Iris pigment epithelial cell (primary cell): ENCODE measurements around the gene PGBD5.

ENCODE experiments used
- DNase-seq: peaks from one replicate; pipeline ENCODE4 v3.0.0-alpha.2; 2011; ENCODE audit warnings: low read depth

Gene PGBD5

DNA sequence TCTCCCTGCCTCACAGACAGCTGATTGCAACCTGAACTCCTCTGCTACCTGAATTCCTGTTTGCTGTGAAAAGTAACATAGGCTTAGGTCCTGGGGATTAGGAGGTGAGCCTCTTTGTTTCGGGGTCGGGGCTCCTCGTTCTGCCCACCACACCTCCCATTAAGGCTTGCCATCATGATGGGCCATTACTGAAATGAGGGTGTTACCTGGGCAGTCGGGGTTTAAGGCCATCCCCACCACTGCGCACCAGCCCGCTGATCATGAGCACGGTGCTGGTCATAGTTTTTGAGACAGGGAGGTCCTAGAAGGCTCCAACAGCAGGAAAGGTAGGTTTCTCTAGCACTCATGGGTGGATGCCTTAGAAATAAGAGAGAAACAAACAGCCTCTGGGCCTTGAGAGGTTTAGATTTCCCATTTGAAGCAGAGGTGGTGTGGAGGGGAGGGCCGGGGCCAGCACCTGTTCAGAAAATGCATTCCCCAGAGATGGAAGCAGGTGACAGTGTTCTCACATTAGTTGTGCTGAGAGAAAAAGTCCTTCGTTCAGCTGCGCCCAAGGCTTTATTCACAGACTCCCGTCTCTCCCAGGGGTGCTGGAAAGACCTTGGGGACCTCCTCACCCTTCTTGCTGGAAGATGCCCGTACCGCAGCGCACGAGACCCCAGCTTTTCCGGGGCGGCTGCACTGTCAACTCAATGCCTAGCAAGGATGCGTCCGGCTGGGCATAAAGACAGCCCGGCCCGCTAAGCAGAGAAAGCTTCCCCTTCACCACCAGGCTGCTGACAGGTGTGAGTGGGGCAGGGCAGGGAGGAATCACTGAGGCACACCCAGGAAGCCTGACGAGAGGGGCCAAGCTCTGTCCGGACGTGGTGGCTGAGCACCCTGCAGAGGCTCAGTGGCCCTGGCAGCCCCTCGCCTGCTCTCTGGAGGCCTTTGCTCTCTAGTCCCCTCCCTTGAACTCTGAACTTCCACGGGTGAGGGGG lies 125.5 kb downstream of the PGBD5 start:
- no peak for DNase-seq

DNA sequence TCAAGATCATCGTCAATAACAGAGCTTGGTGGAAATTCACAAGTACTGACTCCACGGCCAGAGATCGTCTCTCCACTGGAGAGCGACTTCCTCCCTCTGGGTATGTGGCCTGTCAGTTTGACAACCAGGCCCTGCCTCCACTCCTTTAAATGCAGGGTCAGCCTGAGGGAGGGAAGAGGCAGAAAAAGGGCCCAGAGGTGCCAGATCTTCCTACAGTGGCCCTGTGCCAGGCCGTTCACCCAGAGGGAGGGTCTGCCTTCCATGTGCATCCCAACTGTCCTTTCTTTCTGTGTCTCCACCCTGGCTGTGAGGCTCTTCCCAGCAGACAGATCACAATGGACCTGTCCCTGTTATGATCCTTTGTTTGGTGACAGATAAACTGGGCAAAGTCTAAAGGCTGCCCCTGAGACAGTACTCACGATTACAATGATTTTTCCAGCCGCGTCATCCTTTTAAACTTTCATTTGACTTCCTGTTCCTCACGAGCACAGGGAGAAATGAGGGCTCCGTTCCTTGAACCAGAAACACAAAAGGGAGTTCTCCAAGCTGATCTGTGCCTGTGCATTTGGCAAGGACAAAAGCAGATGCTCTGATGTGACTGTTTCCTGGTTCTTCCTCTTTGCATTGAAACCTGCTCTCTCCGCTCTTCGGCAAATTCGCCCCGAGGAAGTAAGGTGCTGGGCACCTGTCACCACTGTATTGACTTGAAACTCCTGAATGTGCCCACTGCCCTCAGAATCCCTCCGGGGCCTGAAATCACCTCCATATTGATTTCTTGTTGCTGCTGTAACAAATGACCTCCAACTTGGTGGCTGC lies 126.7 kb downstream of the PGBD5 start:
- DNase-seq, result no peak

DNA sequence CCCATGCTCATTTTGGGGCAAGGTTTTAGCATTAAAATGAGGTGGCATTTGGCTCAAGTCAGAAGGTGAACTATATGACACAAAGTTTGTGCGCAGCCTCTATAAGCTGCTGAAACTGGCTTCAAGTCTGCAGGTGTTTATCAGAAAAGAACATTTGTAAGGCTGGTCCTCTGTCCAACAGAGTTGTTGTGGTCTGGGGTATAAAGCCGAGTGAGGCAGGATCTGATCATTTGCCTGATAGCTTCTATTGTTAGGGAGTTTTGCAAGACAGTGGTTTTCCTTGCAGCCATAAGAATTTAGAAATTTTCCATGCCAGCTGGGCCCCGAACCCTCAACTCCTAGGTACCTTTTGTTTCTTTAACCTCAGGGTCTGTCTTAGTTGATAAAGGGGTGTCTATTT lies 130.8 kb downstream of the PGBD5 start:
- no peak for DNase-seq

DNA sequence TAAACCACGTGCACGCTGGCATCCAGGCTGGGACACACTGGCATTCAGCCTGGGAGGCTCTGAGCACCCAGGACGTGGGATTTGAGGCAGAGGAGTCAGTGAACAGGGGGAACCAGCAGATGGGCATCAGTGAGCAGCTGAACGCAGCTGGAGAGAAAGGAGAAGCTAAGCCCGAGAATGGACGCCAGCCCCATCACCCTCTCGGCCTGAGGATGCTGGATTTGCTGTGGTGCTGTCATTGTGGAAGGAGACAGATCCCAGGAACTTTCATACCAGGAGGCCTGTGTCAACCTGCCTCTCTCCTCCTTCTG lies 132.8 kb downstream of the PGBD5 start:
- DNase-seq, result no peak

DNA sequence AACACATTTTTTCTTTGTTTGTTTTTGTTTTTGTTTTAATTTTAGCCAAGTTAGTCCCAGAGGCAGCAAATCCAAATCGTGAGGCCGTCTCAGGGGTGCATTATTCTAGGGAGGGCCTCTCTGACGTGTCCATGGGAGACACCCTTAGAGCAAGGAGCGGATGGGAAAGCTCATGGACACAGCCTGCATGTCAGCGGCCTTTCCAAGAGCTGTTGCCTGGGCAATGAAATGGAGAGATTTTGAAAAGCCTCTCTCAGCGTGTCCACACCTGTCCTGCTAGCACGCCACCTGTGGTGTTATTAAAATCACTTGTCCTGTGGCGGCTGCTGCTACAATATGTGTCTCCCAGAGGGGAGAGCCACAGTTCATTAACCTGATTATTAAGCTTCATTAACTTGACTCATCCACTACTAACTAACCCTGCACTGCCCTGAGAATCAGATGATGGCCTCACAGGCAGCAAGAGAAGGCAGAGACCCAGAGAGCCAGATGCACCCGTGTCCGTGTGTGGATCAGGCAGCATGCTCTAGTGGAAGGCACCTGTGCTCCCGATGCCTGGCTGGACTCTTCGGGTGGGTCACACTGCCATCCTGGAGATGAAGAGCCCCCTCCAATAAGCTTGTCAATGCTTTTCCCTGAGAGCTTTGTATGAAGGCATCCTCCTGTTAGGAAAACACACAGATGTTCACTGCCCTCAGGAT lies 133.3 kb downstream of the PGBD5 start:
- DNase-seq, result no peak

DNA sequence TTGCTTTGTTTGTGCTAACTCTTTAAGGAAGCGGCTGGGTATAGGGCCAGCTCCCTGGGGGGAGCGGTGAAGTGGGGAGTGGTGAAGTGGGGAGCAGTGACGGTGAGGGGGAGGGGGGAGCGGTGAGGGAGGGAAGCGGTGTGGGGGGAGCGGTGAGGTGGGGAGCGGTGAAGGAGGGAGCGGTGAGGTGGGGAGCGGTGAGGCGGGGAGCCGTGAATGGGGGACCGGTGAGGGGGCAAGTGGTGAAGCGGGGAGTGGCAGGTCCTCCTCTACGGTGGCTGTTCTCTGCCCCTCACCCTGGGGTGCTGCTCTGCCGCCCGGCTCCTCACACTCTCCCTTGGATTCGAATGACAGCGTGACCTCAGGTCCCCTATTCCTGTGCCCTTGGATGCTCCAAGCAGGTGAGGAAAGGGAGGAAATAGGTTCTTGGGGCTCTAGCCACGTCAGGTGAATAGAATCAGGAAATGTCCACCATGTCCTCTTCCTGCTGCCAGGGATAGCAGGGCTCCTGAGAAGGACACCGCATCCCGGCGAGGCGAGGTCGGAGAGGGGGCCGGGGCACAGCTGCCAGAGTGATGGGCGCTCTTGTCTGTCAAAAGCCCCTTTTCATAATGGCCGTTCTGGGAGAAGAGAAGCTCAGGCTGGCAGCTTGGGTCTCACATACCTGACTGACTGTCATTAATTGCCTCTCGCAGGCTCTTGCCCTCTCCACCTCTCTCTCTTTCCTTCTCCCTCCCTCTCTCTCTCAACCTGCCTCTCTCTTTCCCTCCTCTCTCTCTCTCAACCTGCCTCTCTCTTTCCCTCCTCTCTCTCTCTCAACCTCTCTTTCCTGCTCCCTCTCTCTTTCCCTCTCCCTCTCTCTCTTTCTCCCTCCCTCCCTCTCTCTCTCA lies 134.2 kb downstream of the PGBD5 start:
- no peak for DNase-seq

DNA sequence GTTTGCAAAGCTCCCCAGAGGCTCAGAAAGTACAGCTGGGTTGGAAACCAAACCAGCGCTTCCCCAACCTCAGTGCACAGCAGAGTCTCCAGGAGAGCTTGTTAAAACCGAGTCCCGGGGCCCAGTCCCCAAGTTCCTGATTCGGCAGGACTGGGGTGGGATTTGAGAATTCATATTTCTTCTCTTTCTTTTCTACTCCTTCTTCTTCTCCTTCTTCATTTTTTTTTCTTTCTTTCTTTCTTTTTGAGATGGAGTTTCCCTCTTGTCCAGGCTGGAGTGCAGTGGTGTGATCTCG lies 136.8 kb downstream of the PGBD5 start:
- DNase-seq, result no peak

DNA sequence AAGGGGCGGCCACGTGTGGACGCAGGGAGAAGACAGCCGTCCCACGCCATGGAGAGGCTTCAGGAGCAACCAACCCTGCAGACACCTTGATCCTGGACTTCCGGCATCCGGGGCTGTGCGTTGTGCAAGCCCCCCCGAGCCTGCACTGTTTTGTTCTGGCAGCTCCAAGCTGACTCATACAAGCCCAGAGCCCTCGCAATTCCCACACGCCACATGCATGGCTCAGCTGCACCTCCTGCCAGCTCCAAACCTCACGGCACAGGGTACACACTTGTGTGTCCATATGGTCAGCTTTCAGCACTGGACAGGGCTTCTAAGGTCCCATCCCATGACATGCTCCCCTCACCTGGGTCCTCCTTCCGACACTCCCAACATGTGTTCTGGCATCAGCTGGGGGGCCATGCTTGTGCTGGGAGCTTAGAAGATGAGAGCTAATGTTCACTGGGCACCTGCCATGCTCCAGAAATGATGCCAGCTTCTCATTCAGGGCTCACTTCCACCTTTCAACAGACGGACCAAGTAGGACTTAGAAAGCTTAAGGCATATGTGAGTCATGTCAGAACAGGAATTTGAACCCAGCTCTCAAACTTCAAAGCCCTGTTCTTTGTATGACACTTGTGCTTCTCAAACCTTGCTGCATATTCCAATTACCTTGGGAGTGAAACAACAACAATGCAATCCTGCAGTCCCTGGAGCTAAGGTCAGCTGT lies 137.3 kb downstream of the PGBD5 start:
- peak; percentile 29 for DNase-seq

DNA sequence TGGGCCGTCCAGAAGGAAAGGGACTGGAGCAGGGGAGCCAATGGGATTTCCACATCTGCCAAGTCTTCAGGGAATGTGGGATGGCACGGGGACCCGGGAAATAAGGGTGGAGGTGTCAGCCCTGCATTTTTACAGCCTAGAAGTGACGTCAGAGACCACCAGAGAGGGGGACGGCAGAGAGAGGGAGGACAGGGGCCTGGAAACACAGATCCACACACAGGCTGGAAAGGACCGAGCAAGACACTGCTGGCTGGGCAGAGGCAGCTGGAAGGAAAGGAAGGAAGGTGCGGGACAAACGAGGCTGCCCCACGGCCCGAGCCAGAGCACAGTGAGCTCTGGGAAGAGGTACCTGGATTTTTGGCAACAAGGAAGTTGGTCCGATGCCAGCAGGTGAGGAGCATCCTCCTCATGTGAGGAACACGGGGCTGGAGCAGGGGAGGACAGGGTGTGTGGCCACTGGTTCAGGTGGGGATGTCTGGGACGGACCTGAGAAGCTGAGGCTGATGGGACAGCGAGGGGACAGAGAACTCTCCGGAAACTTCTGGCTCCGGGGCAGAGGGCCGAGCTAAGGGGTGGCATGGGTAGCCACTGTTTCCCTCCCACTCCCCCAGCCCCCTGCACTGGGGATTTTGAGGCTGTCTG lies 138.3 kb downstream of the PGBD5 start:
- no peak for DNase-seq

DNA sequence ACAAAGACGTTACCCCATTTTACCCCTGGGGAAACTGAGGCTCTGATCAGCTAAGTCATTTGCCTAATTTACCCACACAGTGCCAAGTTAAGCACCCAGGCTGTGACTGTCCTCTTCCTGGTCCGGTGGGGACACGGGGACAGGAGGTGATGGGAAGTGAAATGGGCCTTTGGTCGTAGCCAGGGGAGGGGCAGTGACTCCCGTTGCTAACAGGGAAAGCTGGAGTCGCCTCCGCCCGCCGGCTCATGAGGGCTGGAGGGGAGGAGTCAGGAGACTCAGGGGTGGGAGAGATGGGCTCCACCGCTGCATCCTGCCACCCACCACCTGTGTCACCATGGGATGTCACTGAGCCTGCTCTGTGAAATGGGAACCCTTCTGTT lies 139.3 kb downstream of the PGBD5 start:
- DNase-seq, result no peak

DNA sequence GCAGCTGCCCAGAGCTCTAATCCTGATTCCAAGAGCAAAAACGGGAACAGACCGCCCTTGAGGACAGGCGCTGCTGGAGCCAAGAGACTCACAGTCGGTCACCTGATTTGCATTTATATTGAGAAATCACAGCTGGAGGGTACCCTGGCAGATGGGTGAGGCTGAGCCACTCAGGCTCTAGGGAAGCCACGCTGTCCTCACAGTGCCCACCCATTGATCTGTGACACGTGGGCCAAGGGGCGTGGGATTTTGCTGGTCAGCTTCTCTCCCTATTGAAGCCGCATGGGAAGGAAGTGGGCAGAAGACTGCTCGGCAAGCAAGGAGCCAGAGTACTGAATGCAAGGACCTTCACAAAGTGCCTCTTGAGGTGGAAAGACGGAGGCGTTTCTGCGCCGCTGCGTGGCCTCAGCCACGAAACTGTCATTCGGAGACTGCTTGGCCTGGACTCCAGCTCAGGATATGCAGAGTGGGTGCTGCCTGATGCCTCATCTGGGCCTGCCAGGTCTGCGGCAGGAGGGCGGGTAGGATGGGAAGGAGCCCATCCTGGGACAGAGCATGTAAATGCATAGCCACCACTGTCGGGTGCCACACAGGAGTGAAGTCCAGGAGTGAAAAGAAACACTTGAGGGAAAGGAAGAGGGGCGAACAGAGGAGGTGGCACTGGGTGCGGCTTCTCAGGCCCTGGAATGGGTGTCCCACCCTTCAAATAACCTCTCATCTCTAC lies 139.8 kb downstream of the PGBD5 start:
- no peak for DNase-seq

DNA sequence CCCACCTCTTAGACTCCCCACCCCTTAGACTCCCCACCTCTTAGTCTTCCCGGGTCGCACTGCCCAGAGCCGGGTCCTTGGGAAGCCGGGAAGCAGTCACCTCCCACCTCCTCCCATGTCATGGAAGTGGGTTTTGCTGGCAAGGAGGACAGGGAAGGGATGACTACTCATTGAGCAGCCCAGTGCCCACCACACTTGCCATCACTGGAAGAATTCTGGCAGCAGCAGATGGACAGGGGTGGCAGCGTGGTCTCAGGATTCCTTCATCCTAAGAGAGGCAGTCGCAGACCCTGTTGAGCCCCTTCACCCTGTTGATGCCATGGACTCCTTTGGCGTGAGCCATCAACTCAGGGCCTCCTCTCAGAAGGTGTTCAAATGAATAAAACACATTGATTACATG lies 140.8 kb downstream of the PGBD5 start:
- no peak for DNase-seq

DNA sequence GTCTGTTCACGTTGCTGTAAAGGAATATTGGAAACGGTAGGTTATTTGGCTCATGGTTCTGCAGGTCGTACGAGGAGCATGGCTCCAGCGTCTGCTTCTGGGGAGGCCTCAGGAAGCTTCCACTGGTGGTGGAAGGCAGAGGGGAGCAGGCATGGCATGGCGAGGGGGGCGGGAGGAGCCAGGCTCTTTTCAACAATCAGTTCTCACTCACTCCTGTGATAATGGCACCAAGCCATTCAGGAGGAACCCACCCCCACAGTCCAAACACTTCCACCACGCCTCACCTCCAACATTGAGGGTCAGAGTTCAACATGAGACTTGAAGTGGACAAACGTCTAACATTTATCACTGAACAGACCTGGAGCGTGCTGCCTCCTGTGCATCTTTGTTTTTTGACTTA lies 141.2 kb downstream of the PGBD5 start:
- no peak for DNase-seq

DNA sequence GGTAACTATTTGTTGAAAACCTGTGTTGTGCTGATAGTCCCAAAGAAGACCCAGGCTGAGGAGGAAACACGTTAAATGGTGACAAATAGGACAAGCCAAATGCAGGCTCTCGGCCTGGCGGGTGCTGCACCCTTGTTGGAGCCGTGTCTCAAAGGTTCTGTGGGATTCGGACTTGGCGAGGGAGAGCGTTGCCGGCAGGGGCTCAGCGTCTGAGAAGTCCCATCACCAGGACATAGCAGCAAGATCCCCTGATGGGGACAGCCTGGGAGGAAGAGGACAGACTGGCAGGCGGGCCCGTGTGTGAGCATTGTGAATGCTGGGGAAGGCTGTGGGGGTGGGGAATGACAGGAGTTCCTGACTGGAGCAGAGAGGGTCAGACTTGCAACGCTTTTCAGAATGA lies 142.5 kb downstream of the PGBD5 start:
- DNase-seq, result no peak

DNA sequence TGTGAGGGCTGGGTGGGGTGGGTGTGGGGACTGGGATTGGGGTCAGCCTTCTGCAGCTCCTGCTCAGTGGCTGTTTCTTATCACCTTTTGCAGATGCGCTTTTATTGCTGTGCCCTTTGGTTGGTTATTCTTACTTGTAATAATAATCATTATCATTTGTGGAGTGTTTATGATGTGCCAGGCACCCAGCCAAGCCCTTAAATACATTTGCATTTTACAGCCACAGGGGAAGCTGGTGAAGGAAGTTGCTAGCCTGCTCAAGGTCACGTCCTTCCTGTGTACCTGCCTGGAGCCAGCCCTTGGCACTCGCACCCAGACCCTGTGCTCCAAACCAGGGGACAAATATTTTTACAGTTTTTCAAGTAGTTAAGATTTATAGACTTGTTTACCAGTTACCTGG lies 144.0 kb downstream of the PGBD5 start:
- no peak for DNase-seq

DNA sequence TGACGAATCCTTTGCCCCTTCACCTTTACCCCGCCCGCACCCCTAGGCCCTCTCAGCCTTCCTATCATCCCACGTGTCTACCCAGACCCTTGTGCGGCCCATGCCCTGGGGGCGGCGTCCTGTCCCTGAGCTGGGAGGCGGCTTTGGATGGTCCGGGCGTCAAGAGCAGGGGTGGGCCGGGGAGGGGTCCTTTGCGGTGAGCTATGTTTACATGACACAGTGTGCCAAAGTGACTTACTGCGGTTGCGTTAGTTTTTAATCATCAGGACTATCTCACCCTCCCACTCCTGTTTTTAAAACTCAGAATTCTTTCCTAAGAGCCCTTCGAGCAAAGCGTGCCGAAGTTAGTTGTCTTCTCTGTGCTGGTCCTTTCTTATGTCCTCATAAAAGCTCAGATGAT lies 144.6 kb downstream of the PGBD5 start:
- no peak for DNase-seq

DNA sequence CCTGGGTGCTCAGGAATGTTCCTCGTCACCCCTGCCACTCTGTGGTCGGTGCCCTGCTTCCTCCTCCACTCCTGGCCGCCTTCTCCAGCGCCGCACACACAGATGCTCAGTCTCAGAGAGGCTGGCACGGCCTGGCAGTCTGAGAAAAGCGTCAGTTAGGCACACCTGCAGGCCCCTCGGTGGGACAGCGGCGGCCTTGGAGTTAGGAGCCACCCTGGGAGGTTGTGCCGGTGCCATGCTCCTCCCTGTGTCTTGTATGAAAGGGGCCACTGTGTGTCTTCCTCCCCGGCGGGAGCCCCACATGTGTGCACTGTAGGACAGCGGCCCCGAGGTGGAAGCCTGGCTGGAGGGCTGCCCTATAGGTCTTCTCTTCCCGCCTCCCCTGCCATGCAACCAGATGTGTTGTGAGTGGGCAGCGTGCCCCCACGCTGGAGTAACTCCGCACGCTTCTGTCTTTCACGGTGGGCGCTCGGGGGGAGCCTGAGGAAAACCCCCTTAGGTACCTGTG lies 145.2 kb downstream of the PGBD5 start:
- DNase-seq, result no peak

DNA sequence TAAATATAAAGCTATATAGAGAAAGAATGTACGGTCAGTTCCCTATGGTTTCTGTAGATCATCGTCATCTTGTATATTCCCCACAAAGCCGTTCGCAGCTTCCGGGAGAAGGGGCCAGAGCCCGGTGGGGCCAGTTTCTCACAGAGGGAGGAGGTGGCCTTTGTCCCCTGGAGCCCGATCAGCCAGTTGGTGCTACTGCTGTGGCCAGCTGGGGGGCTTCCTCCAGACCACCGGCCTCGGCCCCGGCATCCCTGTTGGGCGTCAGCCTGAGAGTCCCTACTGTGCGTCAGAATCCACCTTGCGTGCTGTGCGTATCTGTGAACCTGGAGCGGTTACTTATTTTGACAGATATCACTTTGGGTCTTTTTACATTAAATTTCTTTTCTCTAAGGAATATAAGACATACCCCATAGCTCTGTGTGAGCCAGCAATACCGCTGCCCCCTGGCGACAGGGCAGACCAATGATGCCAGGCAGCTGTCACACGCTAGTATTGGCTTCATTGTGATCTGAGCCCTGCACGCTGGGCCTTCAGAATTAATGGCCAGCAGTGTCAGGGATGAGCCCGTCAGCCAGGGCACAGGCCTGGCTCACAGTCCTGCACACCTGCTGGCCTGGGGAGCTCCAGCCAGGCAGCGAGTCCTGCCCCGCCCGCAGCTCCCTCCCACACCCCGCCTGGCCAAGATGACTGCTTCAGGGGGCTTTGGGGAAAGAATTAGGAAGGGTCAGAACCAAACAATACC lies 145.9 kb downstream of the PGBD5 start:
- no peak for DNase-seq

DNA sequence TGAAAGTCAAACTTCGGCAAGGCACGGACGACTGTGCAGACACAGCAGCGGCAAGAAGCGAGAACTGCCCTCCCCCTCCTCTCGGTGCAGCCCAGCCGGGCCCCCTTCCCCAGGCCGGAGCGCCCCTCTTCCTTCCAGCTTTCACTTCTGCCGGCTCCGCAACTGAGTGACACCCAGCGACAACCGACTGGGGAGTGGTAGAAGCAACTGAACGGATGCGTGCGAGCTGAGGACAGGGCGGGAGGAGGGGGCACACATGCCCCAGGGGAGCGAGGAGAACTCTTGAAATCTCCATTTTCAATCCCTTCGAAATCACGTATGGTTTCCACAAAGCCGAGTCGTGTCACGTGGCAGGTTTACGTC lies 146.6 kb downstream of the PGBD5 start:
- no peak for DNase-seq
